Measurements from ENCODE around the gene WASF3. TPM values are rescaled to one million over a fixed set of nuclear protein-coding genes. Genes with fewer than 3 reads are reported as not detected.

WASF3 gene
- total and polyA plus RNA-seq, 4 donors, result 0.82 to 4.9 (median 2.3) TPM

GRCh38 chr13:26651234-26651633 is 93.8 kb downstream of the WASF3 start:
- peaks cover 0 to 5% (median under 1%) of the 10 kb centered on the region in 4 donors for H3K9me3 ChIP-seq (ENCODE audit: control insufficient read depth in 4 of 4, low read length in 3 of 4)
- WGBS, result 97% methylated on average over 1 of the region's 1 CpG

DNA sequence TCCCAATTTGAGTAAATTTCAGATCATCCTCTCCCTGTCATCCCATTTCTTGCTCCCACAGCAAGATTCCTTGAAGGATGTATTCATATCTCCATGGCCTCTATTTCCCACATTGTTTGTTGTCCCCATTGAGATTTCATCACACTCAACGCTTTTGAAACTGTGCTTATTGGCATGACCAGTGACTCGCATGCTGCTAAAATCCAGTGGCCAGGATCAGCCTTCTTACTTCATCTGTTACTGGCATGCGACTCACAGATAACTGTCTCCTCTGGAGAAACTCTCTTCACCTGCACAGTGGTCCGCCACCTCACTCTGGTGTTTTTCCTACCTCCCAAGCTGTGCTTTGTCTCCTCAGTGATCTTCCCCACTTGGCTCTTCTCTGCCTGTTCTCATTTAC is 95.8 kb downstream of the WASF3 start:
- Histone ChIP-seq H3K9ac (ENCODE audit: low read depth in 1 of 2, low read length in 2 of 2) (no peak overlapping the region), H3K27me3 (ENCODE audit: control insufficient read depth in 4 of 4, insufficient read depth in 4 of 4, low read length in 3 of 4) (no peaks in the 10 kb centered on the region)
- WGBS, result 90% methylated on average over 4 of the region's 4 CpGs

More at GRCh38 chr13:26651234-26651633, 93.8 kb downstream of the WASF3 start:
- DNase-seq (ENCODE audit: low spot score), result no peak
- H3K27ac ChIP-seq (ENCODE audit: low read depth in 1 of 2, low read length in 2 of 2), result no peak overlapping the region
- H3K4me3 ChIP-seq (ENCODE audit: low read depth in 1 of 3, low read length in 3 of 3), result no peak overlapping the region
- no peak overlapping the region for H3K9ac ChIP-seq (ENCODE audit: low read depth in 1 of 2, low read length in 2 of 2)
- peaks cover 0 to 2% (median 0%) of the 10 kb centered on the region in 4 donors for H3K27me3 ChIP-seq (ENCODE audit: control insufficient read depth in 4 of 4, insufficient read depth in 4 of 4, low read length in 3 of 4)
- TF ChIP-seq EGR1 (IDR thresholded peaks at IDR 0.05; ENCODE audit: low read depth in 2 of 2) (no peak), JUND (IDR thresholded peaks at IDR 0.05) (no peak), RXRA (IDR thresholded peaks at IDR 0.05) (no peak), FOXA2 (IDR thresholded peaks at IDR 0.05) (no peak), SP1 (IDR thresholded peaks at IDR 0.05) (no peak), HNF4G (IDR thresholded peaks at IDR 0.05) (no peak)
- no peaks in the 10 kb centered on the region for H3K36me3 ChIP-seq (ENCODE audit: control insufficient read depth in 4 of 4, insufficient read depth in 3 of 4, low read depth in 1 of 4, low read length in 3 of 4)
- no peaks in the 10 kb centered on the region for H3K4me1 ChIP-seq (ENCODE audit: control insufficient read depth in 4 of 4, insufficient read depth in 4 of 4, low read length in 3 of 4)

GRCh38 chr13:26653842-26654241 is 96.4 kb downstream of the WASF3 start:
- Histone ChIP-seq H3K4me3 (ENCODE audit: low read depth in 1 of 3, low read length in 3 of 3) (no peak overlapping the region), H3K9ac (ENCODE audit: low read depth in 1 of 2, low read length in 2 of 2) (no peak overlapping the region), H3K27me3 (ENCODE audit: control insufficient read depth in 4 of 4, insufficient read depth in 4 of 4, low read length in 3 of 4) (no peaks in the 10 kb centered on the region), H3K27ac (ENCODE audit: low read depth in 1 of 2, low read length in 2 of 2) (no peak overlapping the region), H3K4me1 (ENCODE audit: control insufficient read depth in 4 of 4, insufficient read depth in 4 of 4, low read length in 3 of 4) (no peaks in the 10 kb centered on the region), H3K9me3 (ENCODE audit: control insufficient read depth in 4 of 4, low read length in 3 of 4) (peaks cover 0 to 5% (median under 1%) of the 10 kb centered on the region in 4 donors), H3K36me3 (ENCODE audit: control insufficient read depth in 4 of 4, insufficient read depth in 3 of 4, low read depth in 1 of 4, low read length in 3 of 4) (no peaks in the 10 kb centered on the region)
- TF ChIP-seq JUND (IDR thresholded peaks at IDR 0.05) (no peak), FOXA1 (IDR thresholded peaks at IDR 0.05) (no peak), SP1 (IDR thresholded peaks at IDR 0.05) (no peak), EGR1 (IDR thresholded peaks at IDR 0.05; ENCODE audit: low read depth in 2 of 2) (no peak), TAF1 (conservative IDR thresholded peaks at IDR 0.05) (no peak), GABPA (IDR thresholded peaks at IDR 0.05 in 1 of 2, conservative IDR thresholded peaks at IDR 0.05 in 1 of 2) (no peak), RXRA (IDR thresholded peaks at IDR 0.05) (no peak), HNF4A (conservative IDR thresholded peaks at IDR 0.05) (no peak), RAD21 (IDR thresholded peaks at IDR 0.05) (no peak), HNF4G (IDR thresholded peaks at IDR 0.05) (no peak), NR2F2 (IDR thresholded peaks at IDR 0.05) (no peak)
- TF ChIP-seq, protein P1, sequence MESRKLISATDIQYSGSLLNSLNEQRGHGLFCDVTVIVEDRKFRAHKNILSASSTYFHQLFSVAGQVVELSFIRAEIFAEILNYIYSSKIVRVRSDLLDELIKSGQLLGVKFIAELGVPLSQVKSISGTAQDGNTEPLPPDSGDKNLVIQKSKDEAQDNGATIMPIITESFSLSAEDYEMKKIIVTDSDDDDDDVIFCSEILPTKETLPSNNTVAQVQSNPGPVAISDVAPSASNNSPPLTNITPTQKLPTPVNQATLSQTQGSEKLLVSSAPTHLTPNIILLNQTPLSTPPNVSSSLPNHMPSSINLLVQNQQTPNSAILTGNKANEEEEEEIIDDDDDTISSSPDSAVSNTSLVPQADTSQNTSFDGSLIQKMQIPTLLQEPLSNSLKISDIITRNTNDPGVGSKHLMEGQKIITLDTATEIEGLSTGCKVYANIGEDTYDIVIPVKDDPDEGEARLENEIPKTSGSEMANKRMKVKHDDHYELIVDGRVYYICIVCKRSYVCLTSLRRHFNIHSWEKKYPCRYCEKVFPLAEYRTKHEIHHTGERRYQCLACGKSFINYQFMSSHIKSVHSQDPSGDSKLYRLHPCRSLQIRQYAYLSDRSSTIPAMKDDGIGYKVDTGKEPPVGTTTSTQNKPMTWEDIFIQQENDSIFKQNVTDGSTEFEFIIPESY (IDR thresholded peaks at IDR 0.05), result no peak
- 96% methylated on average over 4 of the region's 4 CpGs for WGBS
- DNase-seq (ENCODE audit: low spot score), result no peak

More for the DNA sequence above, 95.8 kb downstream of the WASF3 start:
- DNase-seq (ENCODE audit: low spot score), result no peak
- Histone ChIP-seq H3K4me1 (ENCODE audit: control insufficient read depth in 4 of 4, insufficient read depth in 4 of 4, low read length in 3 of 4) (no peaks in the 10 kb centered on the region), H3K27ac (ENCODE audit: low read depth in 1 of 2, low read length in 2 of 2) (no peak overlapping the region), H3K9me3 (ENCODE audit: control insufficient read depth in 4 of 4, low read length in 3 of 4) (peaks cover 0 to 5% (median under 1%) of the 10 kb centered on the region in 4 donors), H3K4me3 (ENCODE audit: low read depth in 1 of 3, low read length in 3 of 3) (no peak overlapping the region), H3K36me3 (ENCODE audit: control insufficient read depth in 4 of 4, insufficient read depth in 3 of 4, low read depth in 1 of 4, low read length in 3 of 4) (no peaks in the 10 kb centered on the region)
- no peak for TF ChIP-seq SP1 (IDR thresholded peaks at IDR 0.05)
- no peak for TF ChIP-seq CTCF (IDR thresholded peaks at IDR 0.05; ENCODE audit: low read depth, low read length, missing input control)
- TF ChIP-seq JUND (IDR thresholded peaks at IDR 0.05), result no peak
- no peak for TF ChIP-seq HNF4A (conservative IDR thresholded peaks at IDR 0.05)
- no peak for TF ChIP-seq HNF4G (IDR thresholded peaks at IDR 0.05)
- no peak for TF ChIP-seq NR2F2 (IDR thresholded peaks at IDR 0.05)
